ENCODE data around the gene EXOC3.
"Not testable (repeated sequence)": the region's sequence is repeated elsewhere in the genome, so short reads cannot be mapped to it uniquely, and the experiment has no call there.

Gene EXOC3

DNA sequence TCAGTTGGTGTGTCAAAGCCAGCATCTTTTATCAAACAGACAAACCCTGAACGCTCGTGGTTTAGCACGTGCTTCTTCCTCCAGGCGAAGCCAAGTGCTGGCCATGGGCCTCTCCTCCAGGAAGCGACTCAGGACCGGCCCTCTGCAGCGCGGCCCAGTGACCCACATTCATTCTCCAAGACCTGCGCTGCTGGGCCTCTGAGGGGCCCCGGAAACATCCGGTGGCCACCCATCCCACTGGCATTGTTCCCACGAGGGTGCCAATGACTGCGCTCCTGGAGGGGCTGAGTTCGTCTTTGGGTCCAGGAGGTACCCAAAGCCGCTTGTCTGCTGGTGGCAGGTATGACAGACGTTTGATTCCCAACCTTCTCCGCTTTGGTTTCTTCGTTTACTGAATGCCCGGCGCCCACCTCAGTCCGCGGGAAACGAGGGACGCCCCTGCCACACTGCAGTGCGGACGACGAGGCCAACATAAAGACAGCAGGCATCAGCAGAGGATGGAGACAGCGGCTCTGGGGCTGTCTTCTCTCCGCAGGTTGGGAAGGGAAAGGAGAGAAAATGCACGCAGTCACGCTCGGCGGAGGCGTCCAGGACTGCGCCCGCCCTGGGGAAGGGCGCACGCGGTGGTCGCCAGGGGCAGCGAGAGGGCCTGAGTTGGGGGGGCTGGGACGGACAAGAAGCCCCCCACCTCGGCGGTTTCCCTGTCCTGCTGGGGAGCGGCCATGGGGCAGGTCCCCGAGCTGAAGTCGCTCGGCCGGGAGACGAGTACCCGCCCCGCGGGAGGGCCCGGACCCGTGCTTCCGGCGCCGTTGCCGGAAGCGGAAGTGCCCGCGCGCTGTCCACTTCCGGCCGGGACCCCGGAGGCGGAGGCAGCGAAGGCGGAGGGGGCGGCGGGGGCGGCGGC, at the start of gene EXOC3:
Gene EXOC3, plus strand, starts transcription at position 842 of the 904 bp plus-strand sequence. CDS start 3,030 bp downstream, outside the sequence.
- DNase-seq (ENCODE audit: low spot score): peak; percentile 89

- no peak for DNase-seq (ENCODE audit: low spot score)
These were observed 49.1 kb upstream of the EXOC3 start for GRCh38 chr5:393846-394275.

- DNase-seq (ENCODE audit: low spot score): no peak
These were observed 48.3 kb upstream of the EXOC3 start for GRCh38 chr5:394671-395155.

GRCh38 chr5:395156-395920, 47.6 kb upstream of the EXOC3 start:
- no peak for DNase-seq (ENCODE audit: low spot score)

- no peak for DNase-seq (ENCODE audit: low spot score)
These were observed 47.0 kb upstream of the EXOC3 start for GRCh38 chr5:395921-396530.

DNA sequence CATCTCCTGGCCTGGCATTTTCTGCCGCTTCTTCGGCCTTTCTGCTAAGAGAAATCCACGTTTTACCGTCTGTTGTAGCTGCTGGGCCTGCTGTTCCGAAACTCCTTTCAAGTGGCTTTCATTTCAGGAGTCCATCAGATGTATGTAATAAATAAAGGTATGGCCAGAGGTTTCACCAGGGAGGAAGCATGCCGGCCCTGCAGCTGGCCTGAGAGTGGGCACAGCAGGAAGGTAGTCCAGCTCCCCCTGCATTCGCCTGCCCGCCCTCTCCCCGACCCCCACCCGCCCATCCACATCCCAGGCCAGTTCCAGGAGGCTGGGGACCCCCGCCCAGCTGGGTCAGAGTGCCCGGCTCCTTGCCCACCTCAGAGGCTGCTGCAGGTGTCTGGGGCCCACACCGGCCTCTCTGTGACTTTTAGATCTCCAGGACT, 46.4 kb upstream of the EXOC3 start:
- peak; percentile 31 for DNase-seq (ENCODE audit: low spot score)

- DNase-seq (ENCODE audit: low spot score): not testable (repeated sequence)
These were observed 44.9 kb upstream of the EXOC3 start for GRCh38 chr5:398141-398474.

DNA sequence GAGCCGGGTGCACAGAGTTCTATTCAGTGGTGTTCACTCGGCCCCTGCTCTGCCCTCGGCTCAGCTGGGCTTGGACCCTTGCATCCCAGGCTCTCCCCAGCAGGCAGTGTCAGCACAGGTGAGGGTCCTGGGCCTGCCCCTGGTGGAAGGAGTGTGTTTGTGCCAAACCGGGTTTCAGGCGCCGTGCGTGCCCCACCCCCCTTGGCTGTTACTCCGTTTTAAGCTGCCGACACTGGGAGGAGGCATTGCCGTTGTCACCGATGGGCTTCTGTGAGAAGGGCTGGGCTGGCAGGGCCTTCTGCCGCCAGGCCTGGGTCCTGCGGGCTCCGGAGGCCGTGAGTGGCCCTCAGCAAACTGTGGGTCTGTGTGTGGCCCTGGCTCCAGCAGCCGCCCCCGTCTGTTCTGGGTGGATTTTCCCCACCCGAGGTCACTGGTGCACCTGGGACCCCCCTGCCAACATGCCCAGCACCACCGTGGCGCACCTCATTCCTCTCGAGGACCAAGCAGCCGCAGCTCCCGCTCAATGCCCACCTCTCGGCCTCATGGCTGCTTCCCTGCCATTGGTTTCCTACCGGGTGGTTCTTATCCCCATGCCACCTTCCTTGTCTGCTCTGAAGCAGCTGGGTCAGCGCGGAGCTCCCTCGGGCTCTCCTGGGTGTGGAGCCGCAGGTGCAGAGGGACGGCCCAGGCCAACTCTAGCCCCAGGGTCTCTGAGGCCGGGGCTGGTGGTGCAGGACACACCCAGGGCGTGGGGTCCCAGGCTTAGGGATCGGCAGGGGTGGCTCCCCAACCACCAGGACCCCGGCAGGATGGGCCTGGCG, 44.3 kb upstream of the EXOC3 start:
- DNase-seq (ENCODE audit: low spot score): no peak

DNA sequence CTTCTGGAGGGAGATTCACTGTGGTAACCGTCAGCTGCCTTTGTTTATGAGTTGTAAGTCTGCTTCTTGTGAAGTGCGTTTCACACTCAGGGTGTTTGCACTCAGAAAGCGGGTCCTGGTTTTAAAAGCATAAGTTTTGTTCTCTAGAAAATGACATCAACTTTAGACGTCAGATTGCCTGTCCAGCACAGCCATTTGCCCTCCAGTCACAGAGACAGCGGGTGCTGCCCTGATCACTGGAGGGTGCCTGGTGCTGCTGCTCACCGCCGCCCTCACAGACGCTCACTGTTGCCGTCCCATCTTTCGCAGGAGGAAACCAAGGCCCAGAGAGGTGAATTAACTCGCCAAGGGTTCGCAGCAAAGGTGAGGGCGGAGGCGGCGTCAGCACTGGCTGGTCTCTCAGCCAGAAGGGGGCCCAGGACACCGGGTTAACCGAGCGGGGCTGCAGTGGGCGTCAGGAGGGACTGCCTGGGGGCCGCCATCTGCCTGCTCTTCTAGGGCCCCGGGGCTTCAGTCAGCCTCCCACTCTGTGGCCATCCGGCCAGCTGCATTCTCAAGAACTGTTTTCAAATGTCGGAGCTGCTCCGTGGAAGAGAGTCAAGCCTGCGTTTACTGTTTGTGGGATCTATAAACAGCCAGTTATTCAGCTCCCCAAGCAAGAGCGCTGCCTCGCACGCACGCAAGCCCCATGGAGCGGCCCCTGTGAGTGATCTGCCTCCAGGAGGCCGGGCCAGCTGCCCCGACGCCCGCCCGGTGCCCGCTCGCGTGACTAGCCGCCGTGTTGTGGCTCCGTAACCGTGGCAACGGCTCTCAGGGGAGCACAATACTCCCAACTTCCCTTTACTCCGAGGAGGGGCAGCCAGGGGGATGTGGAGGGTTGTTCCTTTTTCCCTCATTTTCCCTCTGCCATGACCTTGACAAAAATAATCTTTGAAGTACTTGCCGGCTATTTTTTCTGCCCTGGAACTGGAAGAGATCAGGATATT, 43.4 kb upstream of the EXOC3 start:
- DNase-seq (ENCODE audit: low spot score): peak; percentile 73

DNA sequence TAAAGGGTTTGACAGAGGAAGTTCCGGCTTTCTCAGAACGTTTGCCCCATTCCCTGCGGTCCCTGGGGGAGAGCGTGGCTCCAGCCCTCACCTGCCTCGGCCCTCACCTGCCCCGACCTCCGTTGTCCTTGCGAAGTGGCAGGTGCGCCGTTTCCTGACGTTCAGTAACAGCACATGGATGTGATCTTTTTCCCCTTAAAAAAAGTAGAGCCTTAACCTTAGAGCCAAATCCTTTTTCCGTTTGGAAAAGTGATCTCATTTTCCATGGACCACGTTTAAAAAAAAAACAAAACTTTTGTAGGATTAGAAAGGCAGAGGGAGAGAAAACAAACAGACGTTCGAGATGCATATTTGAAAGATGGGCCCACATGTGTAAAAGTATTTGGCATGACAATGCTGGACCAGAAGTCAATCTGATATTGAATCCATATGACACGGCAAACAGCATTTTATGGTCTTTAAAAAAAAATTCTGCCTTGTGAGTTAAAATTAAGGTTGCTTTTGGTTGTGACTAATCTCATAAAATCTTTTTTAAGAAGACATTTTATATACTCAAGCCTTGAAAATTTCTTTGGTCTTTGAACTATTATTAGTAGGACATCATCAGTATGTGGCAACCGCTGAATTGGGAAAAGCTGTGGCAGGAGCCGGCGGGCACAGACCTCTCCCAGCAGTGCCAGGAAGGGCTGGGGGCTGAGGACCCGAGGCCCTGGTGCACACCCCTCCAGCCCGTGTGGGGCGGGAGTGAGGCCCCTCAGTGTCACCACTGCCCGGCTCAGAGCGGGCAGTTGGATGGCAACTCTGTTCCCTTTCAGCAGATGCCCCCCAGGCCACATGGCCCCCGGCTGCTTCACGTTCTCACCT, 42.5 kb upstream of the EXOC3 start:
- DNase-seq (ENCODE audit: low spot score): no peak

- no peak for DNase-seq (ENCODE audit: low spot score)
These were observed 41.6 kb upstream of the EXOC3 start for GRCh38 chr5:401146-402034.

GRCh38 chr5:402219-402614, 40.8 kb upstream of the EXOC3 start:
- DNase-seq (ENCODE audit: low spot score): not testable (repeated sequence)

GRCh38 chr5:402615-403359, 40.2 kb upstream of the EXOC3 start:
- no peak for DNase-seq (ENCODE audit: low spot score)

GRCh38 chr5:403995-404394, 39.0 kb upstream of the EXOC3 start:
- no peak for DNase-seq (ENCODE audit: low spot score)

- DNase-seq (ENCODE audit: low spot score): no peak
These were observed 38.2 kb upstream of the EXOC3 start for GRCh38 chr5:404666-405241.

DNA sequence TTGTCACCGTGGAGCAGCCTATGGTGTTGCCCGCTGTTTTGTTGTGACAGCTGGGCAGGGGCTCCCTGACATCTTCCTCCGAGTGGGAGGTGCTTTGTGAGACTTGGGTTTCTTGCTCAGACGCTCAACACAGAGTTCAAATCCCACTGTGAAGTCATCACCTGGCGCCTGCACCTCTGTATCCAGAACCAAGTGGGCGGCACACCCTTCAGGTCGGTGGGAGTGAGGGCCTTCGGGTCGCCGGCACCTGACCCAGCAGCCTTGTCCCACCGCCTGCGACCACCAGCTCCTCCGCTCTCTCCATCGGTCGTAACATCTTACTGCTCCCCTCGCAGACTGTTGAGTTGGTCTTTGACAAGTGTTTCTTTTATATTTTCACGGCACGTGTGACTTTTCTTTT, 37.6 kb upstream of the EXOC3 start:
- no peak for DNase-seq (ENCODE audit: low spot score)

- no peak for DNase-seq (ENCODE audit: low spot score)
These were observed 36.9 kb upstream of the EXOC3 start for GRCh38 chr5:406041-406440.
